Activated naive CD4-positive, alpha-beta T cell treated with anti-CD3 and anti-CD28 coated beads, Interleukin-2, amount 10 ng/mL, durations not matched to agents 7 days and 5 days (primary cell): Measurements from ENCODE around the gene RSBN1.

ENCODE experiments used
- CTCF ChIA-PET: fragments of 350-600 bp; sonication (Branson Sonifier 250); formaldehyde crosslinking; loops from one replicate; lab custom pipeline; 2021; ENCODE audit warnings: antibody characterized with exemption; lab: Charles Lee
- DNase-seq: peaks from one replicate; pipeline ENCODE4 v3.0.0-alpha.2; 2020
- H3K27ac Mint-ChIP-seq: one replicate; pipeline ENCODE4 v1.8.0; 2021; ENCODE audit warnings: mild to moderate bottlenecking, moderate library complexity, mixed read lengths
- H3K27me3 Mint-ChIP-seq: one replicate; pipeline ENCODE4 v1.8.0; 2021; ENCODE audit warnings: mild to moderate bottlenecking, mixed read lengths
- H3K36me3 Mint-ChIP-seq: one replicate; pipeline ENCODE4 v1.8.0; 2021; ENCODE audit warnings: mixed read lengths
- H3K4me1 Mint-ChIP-seq: one replicate; pipeline ENCODE4 v1.8.0; 2021; ENCODE audit warnings: mixed read lengths
- H3K4me3 Mint-ChIP-seq: one replicate; pipeline ENCODE4 v1.8.0; 2021; ENCODE audit warnings: mild to moderate bottlenecking, moderate library complexity, mixed read lengths
- H3K9me3 Mint-ChIP-seq: one replicate; pipeline ENCODE4 v1.8.0; 2021; ENCODE audit warnings: mixed read lengths

The RSBN1 gene

DNA sequence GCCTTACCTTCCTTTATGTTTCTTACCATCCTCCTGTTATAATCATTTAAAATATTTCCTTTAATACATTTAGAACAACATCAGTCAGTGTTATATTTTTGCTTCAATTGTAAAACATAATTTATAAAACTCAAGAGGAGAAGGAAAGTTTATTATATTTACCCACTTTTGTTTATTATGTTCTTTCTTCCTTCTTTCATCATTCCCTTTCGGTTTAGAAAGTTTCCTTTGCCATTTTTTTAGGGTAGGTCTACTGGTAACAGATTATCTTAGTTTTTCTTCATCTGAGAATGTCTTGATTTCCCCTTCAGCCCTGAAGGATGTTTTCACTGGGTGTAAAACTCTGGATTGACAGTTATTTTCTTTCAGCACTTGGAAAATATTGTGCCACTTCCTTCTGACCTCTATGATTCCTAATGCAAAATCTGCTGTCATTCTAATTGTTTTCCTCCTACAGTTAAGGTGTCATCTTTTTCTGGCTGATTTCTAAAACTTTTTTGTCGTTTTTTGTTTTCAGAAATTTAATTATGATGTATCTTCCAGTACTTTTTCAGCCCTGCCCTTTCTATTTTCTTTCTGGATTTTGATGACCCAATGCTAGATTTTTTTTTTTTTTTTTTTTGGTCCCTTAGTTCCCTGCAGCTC lies 34.2 kb upstream of the RSBN1 start:
- no peak overlapping the region for H3K27ac Mint-ChIP-seq
- no peak overlapping the region for H3K4me3 Mint-ChIP-seq
- no peaks in the 10 kb centered on the region for H3K27me3 Mint-ChIP-seq
- no peak for DNase-seq
- H3K36me3 Mint-ChIP-seq, result peaks cover 65% of the 10 kb centered on the region
- peaks cover 12% of the 10 kb centered on the region for H3K4me1 Mint-ChIP-seq
- CTCF ChIA-PET, result no interaction called here
- H3K9me3 Mint-ChIP-seq, result peaks cover 5% of the 10 kb centered on the region

DNA sequence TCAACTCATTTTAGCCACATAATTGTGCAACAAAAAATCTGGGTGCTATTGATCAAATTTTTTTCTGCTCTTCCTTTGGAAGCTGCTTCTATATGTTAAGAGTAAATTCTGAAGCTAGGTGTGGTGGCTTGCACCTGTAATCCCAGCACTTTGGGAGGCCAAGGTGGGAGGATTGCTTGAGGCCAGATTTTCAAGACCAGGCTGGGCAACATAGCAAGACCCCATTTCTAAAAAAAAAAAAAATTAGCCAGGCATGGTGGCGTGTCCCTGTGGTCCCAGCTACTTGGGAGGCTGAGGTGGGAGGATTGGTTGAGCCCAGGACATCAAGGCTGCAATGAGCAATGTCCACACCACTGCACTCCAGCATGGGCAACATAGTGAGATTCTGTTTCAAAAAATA lies 24.3 kb upstream of the RSBN1 start:
- peaks cover 54% of the 10 kb centered on the region for H3K36me3 Mint-ChIP-seq
- CTCF ChIA-PET, result interaction anchor here (0.8 to 2.5 kb wide), 10 partner anchors 24 to 126 kb away, joined by 3 to 32 read pairs (median 4); partner anchors contain the start of genes AP4B1, DCLRE1B and HIPK1
- no peaks in the 10 kb centered on the region for H3K9me3 Mint-ChIP-seq
- H3K4me1 Mint-ChIP-seq, result peaks cover 6% of the 10 kb centered on the region
- H3K4me3 Mint-ChIP-seq, result no peak overlapping the region
- H3K27me3 Mint-ChIP-seq, result no peaks in the 10 kb centered on the region
- H3K27ac Mint-ChIP-seq, result no peak overlapping the region
- DNase-seq, result no peak

DNA sequence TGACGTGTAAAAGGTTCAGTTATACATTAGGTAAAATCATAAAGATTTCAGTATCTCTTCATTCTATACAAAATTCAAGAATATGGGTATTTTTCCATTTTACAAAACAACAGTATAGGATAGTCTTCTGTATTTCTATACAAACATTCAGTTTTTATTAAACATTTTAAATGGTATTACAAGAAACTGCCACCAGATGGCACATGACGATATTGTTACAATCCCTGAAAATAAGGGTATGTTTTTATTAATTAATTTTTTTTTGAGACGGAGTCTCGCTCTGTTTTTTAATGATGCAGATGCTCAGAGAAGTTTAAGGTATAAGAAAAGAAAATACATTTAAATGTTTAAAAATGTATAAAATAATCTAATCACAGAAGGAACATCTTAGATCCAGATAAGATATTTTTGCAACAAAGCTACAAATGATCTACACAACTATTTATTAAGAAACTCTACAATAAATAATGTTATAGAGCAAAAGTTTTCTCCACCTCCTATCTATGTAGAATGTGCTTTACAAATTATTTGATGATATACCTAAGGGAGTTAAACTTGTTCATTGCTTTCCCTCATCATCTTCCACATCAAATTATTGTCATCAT lies 23.5 kb upstream of the RSBN1 start:
- H3K9me3 Mint-ChIP-seq, result no peaks in the 10 kb centered on the region
- no peak overlapping the region for H3K4me3 Mint-ChIP-seq
- H3K27ac Mint-ChIP-seq, result no peak overlapping the region

DNA sequence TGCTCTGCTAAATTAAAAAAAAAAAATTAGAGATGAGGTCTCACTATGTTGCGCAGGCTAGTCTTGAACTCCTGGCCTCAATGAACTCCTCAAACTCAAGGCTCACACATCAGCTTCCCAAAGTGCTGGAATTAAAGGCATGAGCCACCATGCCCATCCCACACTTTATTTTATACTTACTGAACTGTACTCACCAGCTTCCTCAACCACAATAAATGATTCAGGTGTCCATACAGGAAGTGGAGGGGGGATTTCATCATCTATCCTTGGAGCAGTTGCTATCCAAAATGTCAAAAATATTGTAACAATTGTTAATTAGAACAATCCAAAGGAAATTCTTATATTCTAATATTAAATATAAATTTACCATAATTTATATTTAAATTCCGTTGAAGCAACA lies 22.4 kb upstream of the RSBN1 start:
- DNase-seq, result no peak

More for the DNA sequence above, 23.5 kb upstream of the RSBN1 start:
- peaks cover 55% of the 10 kb centered on the region for H3K36me3 Mint-ChIP-seq
- DNase-seq, result peak; percentile 33
- peaks cover 6% of the 10 kb centered on the region for H3K4me1 Mint-ChIP-seq
- CTCF ChIA-PET, result interaction anchor here (0.7 to 2.5 kb wide), 20 partner anchors 9 to 447 kb away, joined by 3 to 32 read pairs (median 4); partner anchors contain the start of genes AP4B1, DCLRE1B, HIPK1 and OLFML3
- no peaks in the 10 kb centered on the region for H3K27me3 Mint-ChIP-seq

DNA sequence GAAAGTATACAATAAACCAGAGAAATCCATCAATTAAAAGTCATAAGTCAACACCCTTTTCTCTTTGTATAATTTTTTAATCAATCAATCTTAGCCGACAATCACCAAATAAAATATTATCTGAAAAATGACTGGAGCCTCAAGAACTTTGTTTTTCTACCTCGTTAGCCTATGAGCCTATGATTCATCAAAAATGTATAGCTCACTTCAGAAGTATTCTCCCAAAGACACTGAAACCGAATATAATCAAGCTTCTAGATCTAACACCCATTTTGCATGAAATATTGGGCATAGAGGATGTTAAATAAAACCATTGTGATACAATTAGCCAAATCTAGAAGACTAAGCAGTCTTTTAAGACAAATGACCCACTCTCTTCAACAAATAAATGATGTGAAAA lies 17.8 kb upstream of the RSBN1 start:
- Mint-ChIP-seq H3K4me3 (no peak overlapping the region), H3K4me1 (no peaks in the 10 kb centered on the region), H3K27ac (no peak overlapping the region), H3K9me3 (no peaks in the 10 kb centered on the region), H3K36me3 (peaks cover 51% of the 10 kb centered on the region), H3K27me3 (no peaks in the 10 kb centered on the region)
- no peak for DNase-seq
- CTCF ChIA-PET, result no interaction called here

More for the DNA sequence above, 22.4 kb upstream of the RSBN1 start:
- H3K27me3 Mint-ChIP-seq, result no peaks in the 10 kb centered on the region
- H3K36me3 Mint-ChIP-seq, result peaks cover 55% of the 10 kb centered on the region
- H3K4me3 Mint-ChIP-seq, result no peak overlapping the region
- no peak overlapping the region for H3K27ac Mint-ChIP-seq
- H3K4me1 Mint-ChIP-seq, result peaks cover 6% of the 10 kb centered on the region
- CTCF ChIA-PET, result interaction anchor here (0.7 to 2.5 kb wide), 17 partner anchors 10 to 448 kb away, joined by 3 to 32 read pairs (median 4); partner anchors contain the start of genes AP4B1, DCLRE1B, HIPK1 and OLFML3
- no peaks in the 10 kb centered on the region for H3K9me3 Mint-ChIP-seq

DNA sequence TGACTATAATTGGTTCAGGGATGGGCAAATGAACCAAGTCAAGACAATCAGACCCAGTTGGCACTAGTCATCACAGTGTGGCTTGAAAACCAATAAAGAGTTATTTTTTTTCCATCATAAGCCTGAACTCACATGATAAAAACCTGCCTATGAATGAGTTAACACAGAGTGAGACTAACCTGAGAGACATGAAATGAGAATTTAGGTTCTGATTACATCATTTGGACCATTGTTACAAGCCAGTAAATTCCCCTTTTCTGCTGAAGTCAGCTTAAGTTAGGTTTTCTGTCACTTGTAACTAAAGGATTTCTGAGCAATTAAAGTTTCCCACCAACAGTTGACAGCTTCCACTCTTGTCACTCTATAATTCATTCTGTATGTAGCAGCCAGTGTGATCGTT lies 9.6 kb upstream of the RSBN1 start:
- Mint-ChIP-seq H3K4me1 (no peaks in the 10 kb centered on the region), H3K9me3 (no peaks in the 10 kb centered on the region), H3K27me3 (no peaks in the 10 kb centered on the region), H3K36me3 (peaks cover 53% of the 10 kb centered on the region), H3K27ac (no peak overlapping the region), H3K4me3 (no peak overlapping the region)
- CTCF ChIA-PET, result no interaction called here
- DNase-seq, result no peak

DNA sequence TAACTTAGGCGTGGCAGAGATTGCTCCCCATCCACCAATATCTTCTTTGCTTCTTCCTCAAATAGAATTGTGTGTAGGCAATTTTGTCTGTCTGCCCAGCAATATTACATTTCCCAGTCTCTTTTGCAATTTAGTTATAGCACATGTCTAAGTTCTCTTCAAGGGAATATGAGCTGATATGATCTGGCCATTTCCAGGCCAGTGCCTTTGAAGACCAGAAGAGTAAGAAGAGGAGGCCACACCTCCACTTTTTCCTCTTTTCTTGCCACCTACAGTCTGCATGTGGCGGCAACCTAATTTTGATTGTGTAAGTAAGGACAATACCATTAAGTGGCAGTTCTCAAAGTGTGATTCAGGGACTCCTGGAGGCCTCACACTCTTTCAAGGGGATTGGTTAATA lies 6.3 kb upstream of the RSBN1 start:
- no peak overlapping the region for H3K4me3 Mint-ChIP-seq
- DNase-seq, result no peak
- H3K4me1 Mint-ChIP-seq, result no peaks in the 10 kb centered on the region
- CTCF ChIA-PET, result no interaction called here
- peaks cover 50% of the 10 kb centered on the region for H3K36me3 Mint-ChIP-seq
- H3K27ac Mint-ChIP-seq, result no peak overlapping the region
- H3K27me3 Mint-ChIP-seq, result no peaks in the 10 kb centered on the region
- no peaks in the 10 kb centered on the region for H3K9me3 Mint-ChIP-seq

DNA sequence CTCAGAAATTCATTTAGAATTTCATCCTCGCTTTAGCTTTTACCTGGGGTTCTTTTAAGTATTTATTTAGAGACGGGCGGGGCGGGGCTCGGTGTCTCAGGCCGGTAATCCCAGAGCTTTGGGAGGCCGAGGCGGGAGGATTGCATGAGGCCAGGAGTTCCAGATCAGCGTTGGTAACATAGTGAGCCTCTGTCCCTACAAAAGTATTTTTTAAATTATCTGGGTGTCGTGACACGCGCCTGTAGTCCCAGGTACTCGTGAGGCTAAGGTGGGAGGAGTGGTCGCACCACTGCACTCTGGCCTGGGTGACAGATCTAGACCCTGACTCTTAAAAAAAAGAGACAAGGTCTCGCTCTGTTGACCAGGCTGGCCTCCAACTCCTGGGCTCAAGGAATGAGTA lies 942 bp upstream of the RSBN1 start:
- Mint-ChIP-seq H3K36me3 (peaks cover 32% of the 10 kb centered on the region), H3K4me3 (peak overlapping the region; percentile 47), H3K27ac (peak overlapping the region; percentile 96), H3K27me3 (peaks cover 4% of the 10 kb centered on the region), H3K4me1 (peaks cover 29% of the 10 kb centered on the region), H3K9me3 (no peaks in the 10 kb centered on the region)
- CTCF ChIA-PET, result no interaction called here
- no peak for DNase-seq

DNA sequence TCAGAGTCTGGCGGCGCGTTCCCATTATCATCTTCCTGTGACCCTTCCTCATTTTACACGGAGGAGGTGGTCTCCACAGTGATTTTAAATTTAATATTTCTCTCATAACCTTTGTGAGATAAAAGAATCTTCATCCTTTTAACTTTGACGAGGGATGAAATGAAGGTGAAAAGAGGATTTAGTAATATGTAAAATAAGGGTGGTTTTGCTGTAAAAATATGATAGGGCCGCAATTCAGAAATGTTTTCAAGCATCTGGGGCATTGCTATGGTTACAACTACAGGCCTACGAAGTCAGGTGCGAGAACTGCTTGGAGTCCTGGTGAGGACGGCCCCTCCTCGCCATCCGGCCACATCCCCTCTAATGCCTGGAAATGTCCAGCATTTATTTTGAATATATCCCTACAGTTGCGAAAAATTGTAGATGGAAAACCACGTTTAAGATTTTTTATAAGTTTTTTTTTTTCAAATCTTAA lies 422 bp upstream of the RSBN1 start:
- Mint-ChIP-seq H3K36me3 (peaks cover 34% of the 10 kb centered on the region), H3K9me3 (no peaks in the 10 kb centered on the region), H3K27me3 (peaks cover 4% of the 10 kb centered on the region), H3K4me3 (peak overlapping the region; percentile 96), H3K4me1 (peaks cover 32% of the 10 kb centered on the region), H3K27ac (peak overlapping the region; percentile 96)
- peak; percentile 26 for DNase-seq
- CTCF ChIA-PET, result interaction anchor here (1.9 kb wide), 1 partner anchor 118 kb away, joined by 4 read pairs; no protein-coding TSS in a partner anchor

DNA sequence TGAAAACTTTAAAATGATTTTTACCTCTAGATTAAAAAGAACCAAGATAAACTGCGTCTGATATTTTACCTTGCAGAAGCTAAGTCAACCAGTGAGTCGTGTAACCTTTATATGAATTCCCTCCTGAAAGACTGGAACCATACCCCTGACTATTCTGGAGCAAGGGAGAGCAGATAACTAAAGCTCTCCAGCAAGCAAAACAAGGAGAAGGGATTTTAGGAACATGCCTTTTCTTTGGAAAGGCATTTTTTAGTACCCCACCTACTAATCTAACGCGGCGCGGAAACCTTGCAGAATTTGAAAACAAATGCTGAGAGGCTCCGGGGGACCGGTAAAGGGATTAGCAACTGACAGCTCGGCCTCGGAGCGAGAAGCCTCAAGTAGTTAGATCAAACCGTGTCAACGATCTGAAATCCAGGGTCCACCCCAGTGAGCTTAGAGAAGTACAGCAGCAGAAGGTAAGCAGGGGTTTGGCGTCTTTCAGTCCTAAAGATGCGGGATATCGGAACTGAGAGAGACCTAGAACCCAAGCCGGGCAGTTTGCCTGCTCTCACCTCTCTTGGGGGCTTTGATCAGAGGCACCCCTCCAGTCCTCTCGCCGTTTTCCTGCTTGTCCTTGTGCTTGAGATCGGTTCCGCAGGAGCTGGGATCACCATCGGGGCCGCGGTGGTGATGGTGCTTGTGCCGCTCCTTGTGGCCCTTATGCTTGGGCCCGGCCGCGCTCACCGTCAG lies 954 bp downstream of the RSBN1 start:
- peak overlapping the region; percentile 96 for H3K4me3 Mint-ChIP-seq
- H3K4me1 Mint-ChIP-seq, result peaks cover 35% of the 10 kb centered on the region
- H3K27me3 Mint-ChIP-seq, result peaks cover 4% of the 10 kb centered on the region
- H3K27ac Mint-ChIP-seq, result peak overlapping the region; percentile 96
- CTCF ChIA-PET, result interaction anchor here (0.7 to 1.9 kb wide), 2 partner anchors 27 to 119 kb away, joined by 3 to 4 read pairs; no protein-coding TSS in a partner anchor
- DNase-seq, result peak; percentile 44
- H3K9me3 Mint-ChIP-seq, result no peaks in the 10 kb centered on the region
- peaks cover 33% of the 10 kb centered on the region for H3K36me3 Mint-ChIP-seq

DNA sequence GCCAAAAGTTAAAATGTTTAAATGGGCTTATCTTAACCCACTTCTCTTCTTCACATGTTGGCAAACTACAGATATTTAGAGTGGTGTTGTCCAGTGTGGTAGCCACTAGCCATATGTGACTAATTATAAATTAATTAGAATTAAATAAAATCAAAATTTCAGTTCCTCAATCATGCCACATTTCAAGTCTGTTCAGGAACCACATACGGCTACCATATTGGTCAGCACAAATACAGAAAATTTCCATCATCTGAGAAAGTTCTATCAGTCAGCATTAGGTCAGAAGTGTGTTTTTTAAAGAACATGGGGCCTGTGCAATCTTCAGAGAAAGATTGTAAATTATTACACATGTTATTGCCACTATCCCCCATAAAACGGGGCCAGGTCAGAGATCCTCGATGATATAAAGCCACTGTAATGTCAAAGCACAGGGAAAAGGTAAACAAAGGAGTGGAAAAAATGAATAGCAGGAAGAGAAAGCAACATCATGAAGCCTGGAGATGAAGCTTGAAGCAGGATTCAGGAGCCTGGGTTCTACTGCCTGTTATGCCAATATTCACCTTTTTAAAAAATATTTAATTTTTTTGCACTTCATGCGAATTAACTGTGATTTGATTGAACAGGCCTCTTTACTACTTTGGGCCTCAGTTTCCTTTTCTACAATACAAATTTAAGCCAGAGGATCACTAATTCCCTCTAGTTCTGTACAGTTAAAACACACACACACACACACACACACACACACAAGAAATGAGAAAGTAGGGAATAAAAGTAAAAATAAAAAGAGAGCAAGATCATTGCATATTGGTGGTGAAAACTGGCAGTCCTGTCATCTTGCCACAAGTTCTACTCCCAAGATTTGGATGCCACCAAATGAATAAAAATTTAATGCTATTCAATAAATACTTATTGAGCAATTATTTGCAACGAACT lies 2.3 kb downstream of the RSBN1 start:
- CTCF ChIA-PET, result no interaction called here
- Mint-ChIP-seq H3K27ac (peak overlapping the region; percentile 33), H3K27me3 (peaks cover 4% of the 10 kb centered on the region), H3K4me1 (peaks cover 45% of the 10 kb centered on the region), H3K4me3 (peak overlapping the region; percentile 96), H3K9me3 (no peaks in the 10 kb centered on the region), H3K36me3 (peaks cover 35% of the 10 kb centered on the region)
- DNase-seq, result no peak

DNA sequence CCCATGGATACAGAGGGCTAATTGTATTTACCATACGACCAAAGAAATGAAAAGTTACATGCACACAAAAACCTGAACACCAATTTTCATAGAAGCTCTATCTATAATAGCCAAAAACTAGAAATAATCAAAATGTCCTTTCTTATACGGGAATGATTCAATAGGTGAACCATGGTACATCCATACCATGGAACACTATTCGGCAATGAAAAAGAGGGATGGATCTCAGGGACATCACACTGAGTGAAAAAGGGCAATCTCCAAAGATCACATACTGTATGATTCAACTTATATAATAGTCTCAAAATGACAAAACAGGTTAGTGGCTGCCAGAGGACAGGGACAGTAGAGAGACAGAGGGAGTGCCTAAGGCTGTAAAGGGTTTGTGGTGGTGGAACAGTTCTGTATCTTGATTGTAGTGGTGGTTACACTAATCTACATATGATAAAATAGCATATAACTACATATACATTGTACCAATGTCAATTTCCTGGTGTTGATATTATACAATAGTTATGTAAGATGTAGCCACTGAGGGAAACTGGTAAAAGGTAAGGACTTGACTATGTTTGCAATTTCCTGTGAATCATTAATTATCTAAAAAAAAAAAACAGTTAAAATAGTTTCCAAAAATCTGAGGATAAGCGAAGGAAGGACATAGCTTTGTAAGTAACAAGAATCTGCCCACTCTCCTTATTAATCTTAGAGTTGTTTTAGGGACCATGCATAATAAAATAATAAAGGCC lies 3.7 kb downstream of the RSBN1 start:
- H3K27ac Mint-ChIP-seq, result peak overlapping the region; percentile 24
- no peaks in the 10 kb centered on the region for H3K9me3 Mint-ChIP-seq
- H3K4me3 Mint-ChIP-seq, result peak overlapping the region; percentile 43
- DNase-seq, result no peak
- H3K27me3 Mint-ChIP-seq, result peaks cover 4% of the 10 kb centered on the region
- CTCF ChIA-PET, result no interaction called here
- peaks cover 53% of the 10 kb centered on the region for H3K4me1 Mint-ChIP-seq
- peaks cover 43% of the 10 kb centered on the region for H3K36me3 Mint-ChIP-seq

DNA sequence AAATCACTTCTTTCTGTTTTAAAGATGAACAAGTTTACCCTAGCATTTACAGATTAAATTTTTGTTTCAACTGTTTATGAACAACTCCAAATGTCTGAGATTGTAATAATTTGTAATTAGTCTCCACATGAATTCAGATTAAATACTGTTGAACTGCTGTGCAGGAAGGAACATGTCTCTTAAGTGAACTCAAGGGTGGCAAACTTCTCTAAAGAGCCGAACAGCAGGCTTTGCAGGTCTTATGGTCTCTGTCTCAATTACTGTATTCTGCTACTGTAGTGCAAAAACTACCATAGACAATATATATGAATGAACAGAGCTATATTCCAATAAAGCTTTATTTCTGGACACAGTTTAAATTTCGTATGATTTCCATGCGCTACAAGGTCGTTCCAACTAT lies 6.6 kb downstream of the RSBN1 start:
- CTCF ChIA-PET, result interaction anchor here (0.6 to 0.9 kb wide), 2 partner anchors 20 to 958 kb away, joined by 3 to 5 read pairs; no protein-coding TSS in a partner anchor
- H3K4me1 Mint-ChIP-seq, result peaks cover 63% of the 10 kb centered on the region
- no peak overlapping the region for H3K4me3 Mint-ChIP-seq
- H3K9me3 Mint-ChIP-seq, result peaks cover 3% of the 10 kb centered on the region
- no peaks in the 10 kb centered on the region for H3K27me3 Mint-ChIP-seq
- peaks cover 56% of the 10 kb centered on the region for H3K36me3 Mint-ChIP-seq
- no peak overlapping the region for H3K27ac Mint-ChIP-seq
- no peak for DNase-seq
